Transverse colon (tissue), 3 donors: ENCODE measurements around the gene PUS7.

Experiments used
- POLR2A ChIP-seq: fragments of 450-650 bp; IDR thresholded peaks from one replicate; pipeline ENCODE4 v1.6.1; 2016; ENCODE audit warnings: antibody characterized with exemption, mild to moderate bottlenecking, moderate library complexity
- TF ChIP-seq, protein P1 (sequence below), 5 experiments: fragments of 200-600 bp in 3 of 5; fragments of 450-650 bp in 2 of 5; sonication (generic) in 3 of 5; IDR thresholded peaks; 1 replicate in 2 of 5; 2 replicates in 3 of 5; pipeline ENCODE4 v1.5.1; 2016 to 2017; ENCODE audit warnings: antibody characterized with exemption in 5 of 5, inconsistent platforms in 3 of 5, mild to moderate bottlenecking in 2 of 5, moderate library complexity in 1 of 5

DNA sequence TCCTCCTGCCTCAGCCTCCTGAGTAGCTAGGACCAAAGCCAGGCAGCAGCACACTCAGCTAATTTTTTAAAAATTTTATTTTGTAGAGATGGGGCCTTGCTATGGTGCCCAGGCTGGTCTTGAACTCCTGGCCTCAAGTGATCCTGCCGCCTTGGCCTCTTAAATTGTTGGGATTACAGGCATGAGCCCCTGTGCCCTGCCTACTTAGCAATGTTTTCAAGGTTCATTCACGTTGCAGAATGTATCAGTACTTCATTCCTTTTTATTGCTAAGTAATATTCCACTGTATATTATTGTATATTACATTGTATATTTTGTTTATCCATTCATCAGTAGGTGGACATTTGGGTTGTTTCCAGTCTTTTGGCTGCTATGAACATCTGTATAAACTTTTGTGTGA is 44.2 kb downstream of the PUS7 start:
- TF ChIP-seq, protein P1, sequence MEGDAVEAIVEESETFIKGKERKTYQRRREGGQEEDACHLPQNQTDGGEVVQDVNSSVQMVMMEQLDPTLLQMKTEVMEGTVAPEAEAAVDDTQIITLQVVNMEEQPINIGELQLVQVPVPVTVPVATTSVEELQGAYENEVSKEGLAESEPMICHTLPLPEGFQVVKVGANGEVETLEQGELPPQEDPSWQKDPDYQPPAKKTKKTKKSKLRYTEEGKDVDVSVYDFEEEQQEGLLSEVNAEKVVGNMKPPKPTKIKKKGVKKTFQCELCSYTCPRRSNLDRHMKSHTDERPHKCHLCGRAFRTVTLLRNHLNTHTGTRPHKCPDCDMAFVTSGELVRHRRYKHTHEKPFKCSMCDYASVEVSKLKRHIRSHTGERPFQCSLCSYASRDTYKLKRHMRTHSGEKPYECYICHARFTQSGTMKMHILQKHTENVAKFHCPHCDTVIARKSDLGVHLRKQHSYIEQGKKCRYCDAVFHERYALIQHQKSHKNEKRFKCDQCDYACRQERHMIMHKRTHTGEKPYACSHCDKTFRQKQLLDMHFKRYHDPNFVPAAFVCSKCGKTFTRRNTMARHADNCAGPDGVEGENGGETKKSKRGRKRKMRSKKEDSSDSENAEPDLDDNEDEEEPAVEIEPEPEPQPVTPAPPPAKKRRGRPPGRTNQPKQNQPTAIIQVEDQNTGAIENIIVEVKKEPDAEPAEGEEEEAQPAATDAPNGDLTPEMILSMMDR (IDR thresholded peaks at IDR 0.05) = no peak
- no peak for TF ChIP-seq POLR2A
